NCI-H460 (cell line): ENCODE measurements around the gene GAB2. TPM values are rescaled to one million over a fixed set of nuclear protein-coding genes. Genes with fewer than 3 reads are reported as not detected.
A peak's percentile ranks its signal among the peaks of the same experiment; 100 is the strongest.
"Not testable (repeated sequence)": the region's sequence is repeated elsewhere in the genome, so short reads cannot be mapped to it uniquely, and the experiment has no call there.

Experiments
- DNase-seq: peaks from one replicate; pipeline ENCODE4 v3.0.0-alpha.2; 2016; ENCODE audit warnings: low read depth; ENCODE audit errors: extremely low read depth
- total RNA-seq: library from RNA; depleted of rRNA; stranded (reverse); fragments of >200 nt; shearing (Covaris generic); gene quantifications from 2 replicates; pipeline ENCODE4 v1.2.3, GENCODE V29; 2014

The GAB2 gene
- total RNA-seq, 1 experiment from 2014 or later, result 2.6 TPM

GRCh38 chr11:78195917-78196560, 221.6 kb downstream of the GAB2 start:
- DNase-seq, result no peak

DNA sequence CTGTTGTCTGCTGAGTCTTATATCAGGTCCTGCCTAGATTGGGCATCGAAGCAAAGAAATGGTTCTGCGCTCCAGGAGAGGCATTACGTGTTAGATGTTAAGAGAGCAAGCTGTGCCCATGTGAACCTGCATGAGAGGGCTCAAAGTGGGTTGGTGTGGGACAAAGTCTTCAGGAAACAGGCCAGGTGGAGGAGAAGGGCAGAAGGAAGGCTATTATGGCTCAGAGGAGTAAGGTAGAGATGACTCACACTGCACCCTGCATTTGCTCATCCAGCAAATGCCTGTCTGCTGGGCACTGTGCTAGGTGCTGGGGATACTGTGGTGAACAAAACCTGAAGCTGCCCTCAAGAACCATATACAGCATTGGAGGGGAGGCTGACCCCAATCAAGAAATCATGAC, 223.1 kb downstream of the GAB2 start:
- DNase-seq, result no peak

GRCh38 chr11:78193806-78194205, 223.8 kb downstream of the GAB2 start:
- DNase-seq, result no peak

GRCh38 chr11:78192911-78193351, 224.7 kb downstream of the GAB2 start:
- DNase-seq, result no peak

DNA sequence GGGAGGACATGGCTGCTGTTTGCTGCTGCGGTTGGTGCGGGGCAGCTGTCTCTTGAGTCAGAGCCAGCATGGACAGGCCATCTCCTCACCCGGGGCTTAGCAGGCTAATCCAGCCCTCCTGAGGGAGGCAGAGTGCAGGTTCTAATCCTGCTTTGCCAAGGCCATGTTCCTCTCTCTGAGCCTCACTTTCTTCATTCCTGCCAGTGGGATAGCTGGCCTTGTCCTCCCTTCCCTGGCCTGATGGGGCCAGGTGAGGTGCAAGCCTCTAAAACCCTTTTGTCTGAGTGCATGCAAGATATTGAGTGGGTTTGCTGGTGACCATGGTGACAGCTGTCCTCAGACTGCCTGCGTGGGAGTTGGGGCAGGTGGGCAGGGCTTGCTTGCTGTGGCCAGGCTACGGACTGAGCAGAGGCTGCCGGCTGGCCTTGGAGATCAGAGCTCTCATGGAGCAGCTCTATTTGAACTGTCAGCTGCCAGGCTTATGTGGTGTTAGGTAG, 225.3 kb downstream of the GAB2 start:
- no peak for DNase-seq

DNA sequence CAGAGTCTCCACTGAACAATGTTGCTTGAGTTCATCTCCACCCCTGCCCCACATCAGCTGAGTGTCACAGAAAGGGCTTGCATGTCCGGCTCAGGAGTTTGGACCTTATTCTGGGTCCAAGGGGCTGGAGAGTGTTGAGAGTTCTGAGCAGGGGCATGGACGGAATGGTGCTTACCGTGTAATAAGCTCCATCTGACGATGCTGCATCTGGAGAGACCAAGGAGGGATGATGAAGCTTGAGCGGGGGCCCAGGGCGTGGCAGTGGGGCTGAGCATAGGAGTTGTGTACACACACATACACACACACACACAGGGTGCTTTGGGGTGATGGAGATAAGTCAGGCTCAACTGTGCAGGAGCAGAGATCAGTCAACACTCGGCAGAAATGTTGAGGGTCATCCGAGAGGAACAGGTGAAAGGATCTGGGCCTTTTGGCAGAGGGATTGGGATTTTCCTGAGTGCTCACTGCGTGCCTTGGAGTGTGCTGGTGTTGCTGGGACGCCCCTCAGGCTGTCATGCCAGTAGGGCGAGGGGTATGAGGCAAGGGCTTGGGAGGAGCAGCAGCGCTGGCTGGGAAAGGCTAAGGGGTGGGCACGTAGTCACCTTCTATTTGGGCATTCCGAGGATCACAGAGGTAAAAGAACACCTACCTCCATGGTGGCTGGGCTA, 226.6 kb downstream of the GAB2 start:
- DNase-seq, result no peak

DNA sequence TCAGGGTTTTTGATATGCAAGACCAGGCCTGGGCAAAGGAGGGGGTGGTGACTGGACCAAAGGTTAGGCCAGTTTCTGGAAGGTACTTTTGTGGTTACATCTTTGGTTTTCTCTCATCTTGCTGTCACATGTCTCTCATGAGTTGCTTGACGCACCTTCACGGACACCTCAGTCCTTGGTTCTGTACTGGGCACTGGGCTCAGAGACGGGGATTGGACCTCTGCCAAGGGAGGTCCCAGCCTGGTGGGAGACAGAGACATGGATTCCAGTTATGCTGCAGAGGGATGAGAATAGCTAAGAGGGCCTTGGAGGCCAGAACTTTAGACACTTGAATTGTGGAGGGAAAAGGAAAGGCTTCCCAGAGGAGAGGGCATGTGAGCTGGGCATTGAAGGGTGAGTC, 227.2 kb downstream of the GAB2 start:
- DNase-seq, result no peak

- DNase-seq, result no peak
These were observed 227.8 kb downstream of the GAB2 start for GRCh38 chr11:78189851-78190250.

DNA sequence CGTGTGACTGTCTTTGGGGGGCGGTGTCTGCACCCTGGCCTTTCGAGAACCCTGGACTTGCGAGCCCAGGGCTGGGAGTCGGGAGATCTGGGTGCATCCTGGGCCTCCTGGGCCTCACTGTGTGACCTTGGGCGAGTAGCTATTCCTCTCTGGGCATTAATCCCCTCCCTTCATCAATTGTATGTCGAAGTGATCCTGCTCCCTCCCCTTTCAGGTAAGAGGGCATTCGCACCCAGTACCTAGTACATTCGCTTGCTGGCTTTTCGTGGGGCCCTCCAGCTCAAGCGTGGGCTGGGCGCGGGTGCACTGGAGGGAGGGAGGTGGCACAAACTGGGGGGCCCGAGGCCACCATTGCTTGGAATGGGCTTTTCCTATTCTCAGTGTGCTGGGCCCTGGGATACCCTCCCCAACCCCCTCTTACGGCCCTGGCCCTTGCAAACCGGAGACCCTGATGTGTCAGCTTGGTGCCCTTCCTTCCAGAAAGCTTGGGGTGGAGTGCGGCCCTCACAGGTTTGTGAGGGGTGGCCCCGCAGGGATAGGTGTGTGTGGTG, 228.4 kb downstream of the GAB2 start:
- no peak for DNase-seq

DNA sequence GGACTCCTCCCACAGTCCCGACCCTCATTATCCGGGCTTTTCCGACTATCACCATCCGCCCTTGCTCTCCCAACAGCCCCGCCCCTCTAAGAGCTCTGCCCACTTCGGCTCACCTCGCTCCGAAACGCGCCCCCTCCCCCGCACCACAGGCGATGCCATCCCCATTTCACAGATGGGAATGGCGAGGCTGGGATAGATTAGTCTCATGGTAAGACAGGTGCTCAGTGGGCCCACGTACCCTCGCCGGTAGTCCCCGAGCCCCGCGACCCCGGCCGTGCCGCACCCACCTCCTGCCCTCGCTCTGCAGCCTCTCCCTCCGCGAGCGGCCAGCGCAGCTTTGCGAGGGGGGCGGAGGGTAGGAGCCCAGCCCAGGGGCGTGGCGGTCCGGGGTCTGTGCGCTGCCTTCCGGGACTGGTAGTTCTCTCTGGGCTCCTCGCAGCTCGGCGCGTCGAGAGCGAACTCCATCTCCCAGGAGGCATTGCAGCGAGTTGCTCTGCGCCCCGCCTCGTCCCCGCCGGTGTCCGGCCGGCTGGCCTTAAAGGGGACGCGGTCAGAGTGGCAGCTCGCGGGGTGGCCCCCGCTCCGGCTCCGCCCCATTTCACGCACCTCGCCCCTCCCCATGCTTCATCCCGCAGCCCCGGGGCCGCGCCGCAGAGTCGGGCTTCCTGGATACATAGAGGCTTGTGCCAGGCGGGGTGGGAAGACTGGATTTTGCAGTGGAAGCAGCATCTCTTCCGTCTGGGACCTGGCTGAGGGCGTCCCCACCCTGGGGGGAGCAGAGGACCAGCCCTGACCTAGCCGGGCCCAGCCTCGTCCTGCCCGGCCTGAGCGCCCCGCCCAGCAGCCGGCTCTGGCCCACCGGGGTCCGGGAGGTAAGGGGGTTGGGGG, 229.1 kb downstream of the GAB2 start, which contains the start of the genes KCTD21 and USP35:
KCTD21 (minus strand) TSS at position 341 of the 888 bp plus-strand sequence. CDS start 14,072 bp downstream, outside the sequence.
USP35 (plus strand) TSS at position 634 of the 888 bp plus-strand sequence. CDS start 7,327 bp downstream, outside the sequence.
- peak; percentile 92 for DNase-seq

DNA sequence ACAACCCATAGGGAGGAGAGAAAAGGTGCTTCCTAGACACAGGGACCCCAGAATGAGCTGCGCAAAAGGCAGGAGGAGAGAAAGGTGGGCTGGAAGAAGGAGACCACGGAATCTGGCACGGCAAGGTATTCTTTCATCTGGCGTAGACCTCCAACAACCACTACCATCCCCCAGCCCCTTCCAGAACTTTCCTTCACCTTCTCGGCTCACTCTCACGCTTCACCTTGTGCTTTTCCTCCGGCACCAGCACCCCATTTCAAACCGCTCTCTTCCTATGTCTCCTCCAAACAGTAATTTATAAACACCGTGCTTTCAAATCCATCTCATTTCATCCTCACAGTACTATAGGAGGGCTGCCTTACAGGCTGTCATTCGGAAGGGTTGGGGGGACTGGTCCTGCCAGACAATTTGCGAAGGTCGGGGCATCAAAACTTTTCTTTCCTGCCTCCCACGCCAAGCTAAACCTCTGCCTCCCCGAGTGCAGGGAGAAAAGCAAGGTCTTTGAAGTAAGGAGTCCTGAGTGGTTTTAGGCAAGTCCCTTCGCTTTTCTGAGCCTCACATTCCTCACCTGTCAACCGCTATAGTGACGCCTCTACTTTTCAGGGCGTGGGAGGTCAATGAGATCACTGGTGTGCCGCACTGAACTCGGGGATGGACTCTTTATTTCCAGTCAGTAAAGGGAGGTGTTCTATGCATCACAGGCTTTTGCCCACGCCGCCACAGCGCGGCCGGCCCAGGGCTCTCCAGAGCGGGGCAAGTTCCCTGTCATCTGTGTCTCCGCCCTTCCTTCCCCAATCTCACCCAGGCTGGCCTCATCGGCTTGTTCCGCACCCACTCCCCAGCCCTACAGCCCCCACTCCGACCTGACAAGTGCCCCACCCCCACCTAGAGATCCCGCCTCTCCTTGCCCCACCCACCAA, 230.0 kb downstream of the GAB2 start:
- no peak for DNase-seq

GRCh38 chr11:78181185-78181584, 236.4 kb downstream of the GAB2 start:
- DNase-seq, result no peak

DNA sequence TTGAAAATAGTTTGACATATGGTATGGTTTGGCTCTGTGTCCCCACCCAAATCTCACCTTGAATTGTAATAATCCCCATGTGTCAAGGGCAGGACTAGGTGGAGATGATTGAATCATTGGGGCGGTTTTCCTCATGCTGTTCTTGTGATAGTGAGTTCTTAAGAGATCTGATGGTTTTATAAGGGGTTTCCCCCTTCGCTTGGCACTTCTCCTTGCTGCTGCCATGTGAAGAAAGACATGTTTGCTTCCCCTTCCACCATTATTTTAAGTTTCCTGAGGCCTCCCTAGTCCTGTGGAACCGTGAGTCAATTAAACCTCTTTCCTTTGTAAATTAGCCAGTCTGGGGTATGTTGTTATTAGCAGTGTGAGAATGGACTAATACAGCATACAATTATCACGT, 236.9 kb downstream of the GAB2 start:
- no peak for DNase-seq

DNA sequence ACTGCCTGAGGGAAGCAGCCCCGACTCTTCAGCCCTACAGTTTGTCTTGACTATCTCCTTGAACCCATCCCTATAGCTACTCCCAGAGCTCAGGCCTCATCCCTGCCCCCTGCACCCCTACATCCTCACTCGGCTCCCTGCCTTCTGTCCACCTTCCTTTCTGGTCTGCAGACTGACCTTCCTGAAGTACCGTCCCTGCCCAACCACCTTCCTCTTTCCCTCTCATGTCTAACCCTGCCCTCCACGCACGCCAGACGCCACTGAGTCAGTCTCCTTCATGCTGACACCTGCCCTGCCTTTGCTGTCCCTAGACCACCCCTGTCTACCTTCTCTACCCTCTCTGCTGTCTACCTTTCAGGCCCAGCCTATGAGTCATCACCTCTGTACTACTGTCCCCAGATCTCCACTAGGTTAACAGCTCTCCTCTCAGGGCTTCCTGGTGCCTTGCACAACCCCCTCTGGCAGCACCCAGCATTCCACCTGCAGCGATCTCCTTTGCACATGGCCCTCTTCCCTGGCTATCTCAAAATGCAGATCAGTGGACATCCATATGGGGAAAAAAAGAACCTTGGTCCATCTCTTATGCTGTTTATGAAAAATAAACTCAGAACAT, 238.1 kb downstream of the GAB2 start:
- DNase-seq, result no peak

DNA sequence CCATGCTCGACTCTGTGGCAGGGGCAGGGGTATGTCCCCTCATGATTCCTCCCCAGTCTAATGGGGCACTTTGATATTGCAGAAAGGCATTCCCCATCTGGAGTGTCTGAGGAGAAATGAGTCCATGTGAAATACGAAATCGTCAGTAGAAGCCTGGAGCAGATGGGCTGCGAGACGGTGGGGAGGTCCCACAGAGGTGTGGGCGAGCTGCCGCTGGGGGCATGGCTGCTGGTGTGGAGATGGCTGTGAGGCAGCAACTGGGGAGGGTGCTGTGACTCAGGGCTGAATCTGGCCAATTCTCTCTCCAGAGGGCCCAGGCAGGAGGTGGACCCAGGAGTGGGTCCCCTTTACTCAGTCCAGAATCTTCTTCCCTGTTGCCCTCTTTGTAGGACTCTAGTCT, 240.4 kb downstream of the GAB2 start:
- DNase-seq, result no peak

- no peak for DNase-seq
These were observed 240.9 kb downstream of the GAB2 start for GRCh38 chr11:78176605-78177141.

GRCh38 chr11:78175862-78176261, 241.8 kb downstream of the GAB2 start:
- not testable (repeated sequence) for DNase-seq

DNA sequence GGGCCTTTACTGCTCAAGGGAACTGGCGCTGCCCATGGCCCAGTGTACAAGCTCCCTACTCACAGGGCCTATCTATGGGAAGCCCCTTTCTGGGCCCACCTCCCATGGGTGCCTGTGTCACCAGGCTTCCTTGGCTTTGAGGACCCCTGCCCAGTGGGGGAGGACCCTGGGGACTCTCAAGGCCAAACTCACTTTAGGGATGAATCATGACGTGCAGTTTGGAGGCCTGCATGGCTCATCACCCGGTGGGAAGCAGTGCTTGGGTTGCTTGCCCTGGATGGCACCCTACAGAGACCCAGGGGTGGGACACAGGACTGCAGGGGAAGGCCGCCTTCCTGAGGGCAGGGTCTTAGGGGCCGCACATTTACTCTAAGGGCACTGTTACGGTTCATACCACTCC, 245.7 kb downstream of the GAB2 start:
- DNase-seq, result no peak
